Measurements from ENCODE around the gene CRP. TPM values are rescaled to one million over a fixed set of nuclear protein-coding genes. Genes with fewer than 3 reads are reported as not detected.

CRP gene
- total RNA-seq, 1 experiment from 2014 or later, result 0.68 TPM

DNA sequence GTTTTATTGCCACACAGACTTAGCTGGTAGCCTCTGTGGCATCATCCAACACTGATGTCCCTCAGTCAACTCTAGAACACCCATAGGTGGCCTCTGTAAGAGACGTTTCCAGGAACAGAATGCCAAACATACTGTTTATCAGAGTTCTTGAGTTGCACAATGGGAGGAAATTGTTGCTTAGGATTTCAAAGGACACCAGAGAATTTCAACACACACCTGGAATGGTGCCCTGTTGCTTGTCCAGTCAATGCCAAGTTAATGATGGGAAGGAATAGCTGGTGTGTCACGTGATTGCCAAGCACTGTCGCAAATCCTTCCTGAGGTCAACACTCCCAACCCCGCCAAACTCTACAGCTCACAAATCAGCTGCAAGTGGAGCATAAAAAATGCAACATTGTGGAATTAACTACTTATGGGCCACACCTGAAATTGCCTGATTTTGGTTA is 37.8 kb upstream of the CRP start (continued):
- TF ChIP-seq, protein P1, sequence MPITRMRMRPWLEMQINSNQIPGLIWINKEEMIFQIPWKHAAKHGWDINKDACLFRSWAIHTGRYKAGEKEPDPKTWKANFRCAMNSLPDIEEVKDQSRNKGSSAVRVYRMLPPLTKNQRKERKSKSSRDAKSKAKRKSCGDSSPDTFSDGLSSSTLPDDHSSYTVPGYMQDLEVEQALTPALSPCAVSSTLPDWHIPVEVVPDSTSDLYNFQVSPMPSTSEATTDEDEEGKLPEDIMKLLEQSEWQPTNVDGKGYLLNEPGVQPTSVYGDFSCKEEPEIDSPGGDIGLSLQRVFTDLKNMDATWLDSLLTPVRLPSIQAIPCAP (CRISPR knock-in tag; IDR thresholded peaks at IDR 0.05), result no peak
- TF ChIP-seq CREM (CRISPR knock-in tag; IDR thresholded peaks at IDR 0.05) (no peak), NFYB (CRISPR knock-in tag; conservative IDR thresholded peaks at IDR 0.05; ENCODE audit: low read depth) (no peak), ETV6 (CRISPR knock-in tag; IDR thresholded peaks at IDR 0.05) (no peak)

DNA sequence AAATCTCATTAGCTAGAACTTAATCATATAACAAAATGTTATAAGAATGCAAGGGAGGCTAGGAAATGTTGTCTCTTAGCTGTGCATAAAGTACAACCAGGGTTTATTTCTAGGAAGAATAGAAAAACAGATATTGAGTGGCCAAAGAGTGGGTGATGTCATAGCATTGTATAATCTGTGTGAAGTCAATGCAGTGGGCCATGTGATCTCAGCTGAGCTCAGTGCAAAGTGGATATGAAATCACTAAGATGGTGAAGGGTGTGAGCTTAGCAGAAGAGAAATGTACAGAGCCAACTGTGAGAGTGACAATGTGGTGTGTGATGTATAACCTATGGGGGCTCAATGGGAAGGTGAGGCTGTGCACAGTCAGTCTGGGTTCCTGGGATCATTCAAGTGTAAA is 36.6 kb upstream of the CRP start:
- no peak for TF ChIP-seq TCF7 (CRISPR knock-in tag; IDR thresholded peaks at IDR 0.05; ENCODE audit: low read depth)
- TF ChIP-seq, protein P2, sequence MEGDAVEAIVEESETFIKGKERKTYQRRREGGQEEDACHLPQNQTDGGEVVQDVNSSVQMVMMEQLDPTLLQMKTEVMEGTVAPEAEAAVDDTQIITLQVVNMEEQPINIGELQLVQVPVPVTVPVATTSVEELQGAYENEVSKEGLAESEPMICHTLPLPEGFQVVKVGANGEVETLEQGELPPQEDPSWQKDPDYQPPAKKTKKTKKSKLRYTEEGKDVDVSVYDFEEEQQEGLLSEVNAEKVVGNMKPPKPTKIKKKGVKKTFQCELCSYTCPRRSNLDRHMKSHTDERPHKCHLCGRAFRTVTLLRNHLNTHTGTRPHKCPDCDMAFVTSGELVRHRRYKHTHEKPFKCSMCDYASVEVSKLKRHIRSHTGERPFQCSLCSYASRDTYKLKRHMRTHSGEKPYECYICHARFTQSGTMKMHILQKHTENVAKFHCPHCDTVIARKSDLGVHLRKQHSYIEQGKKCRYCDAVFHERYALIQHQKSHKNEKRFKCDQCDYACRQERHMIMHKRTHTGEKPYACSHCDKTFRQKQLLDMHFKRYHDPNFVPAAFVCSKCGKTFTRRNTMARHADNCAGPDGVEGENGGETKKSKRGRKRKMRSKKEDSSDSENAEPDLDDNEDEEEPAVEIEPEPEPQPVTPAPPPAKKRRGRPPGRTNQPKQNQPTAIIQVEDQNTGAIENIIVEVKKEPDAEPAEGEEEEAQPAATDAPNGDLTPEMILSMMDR (IDR thresholded peaks at IDR 0.05), result no peak
- no peak for TF ChIP-seq FOXJ3 (CRISPR knock-in tag; IDR thresholded peaks at IDR 0.05; ENCODE audit: borderline replicate concordance)
- TF ChIP-seq IRF2 (CRISPR knock-in tag; IDR thresholded peaks at IDR 0.05; ENCODE audit: borderline replicate concordance, low read depth), result no peak
- no peaks in the 10 kb centered on the region for H3K27me3 Mint-ChIP-seq (ENCODE audit: low read depth)
- no peak overlapping the region for H3K4me3 Mint-ChIP-seq
- DNase-seq (ENCODE audit: low spot score) (no peak), ATAC-seq (no peak)
- ChIA-PET POLR2A (interaction anchor here (0.6 kb wide), 1 partner anchor 67 kb away, joined by 3 read pairs; no protein-coding TSS in a partner anchor), CTCF (no interaction called here)
- no peaks in the 10 kb centered on the region for H3K36me3 Mint-ChIP-seq
- H3K27ac Mint-ChIP-seq, result no peak overlapping the region
- H3K4me1 Mint-ChIP-seq, result no peaks in the 10 kb centered on the region
- no peaks in the 10 kb centered on the region for H3K9me3 Mint-ChIP-seq

DNA sequence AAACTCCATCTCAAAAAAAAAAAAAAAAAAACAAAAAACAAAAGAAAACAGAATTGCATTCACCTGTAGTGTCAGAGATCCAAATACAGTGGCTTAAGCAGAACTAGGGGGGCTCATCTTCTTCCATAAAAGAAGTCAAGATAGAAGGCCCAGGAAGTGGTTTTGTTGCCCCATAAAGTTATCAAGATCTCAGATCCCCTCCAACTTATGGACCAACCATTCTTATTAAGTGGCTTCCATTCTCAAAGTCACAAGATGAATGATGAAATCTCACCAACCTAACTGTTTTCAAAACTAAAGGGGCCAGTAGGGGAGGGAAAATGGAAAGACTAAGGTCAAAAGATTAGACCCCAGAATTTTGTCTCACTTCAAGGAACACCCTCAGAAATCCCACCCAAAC is 36.2 kb upstream of the CRP start:
- Mint-ChIP-seq H3K4me3 (no peak overlapping the region), H3K36me3 (no peaks in the 10 kb centered on the region), H3K27me3 (ENCODE audit: low read depth) (no peaks in the 10 kb centered on the region), H3K9me3 (no peaks in the 10 kb centered on the region), H3K4me1 (no peaks in the 10 kb centered on the region), H3K27ac (no peak overlapping the region)
- DNase-seq (ENCODE audit: low spot score) (no peak), ATAC-seq (no peak)
- CTCF ChIA-PET, result no interaction called here
- POLR2A ChIA-PET, result interaction anchor here (0.6 kb wide), 1 partner anchor 67 kb away, joined by 3 read pairs; no protein-coding TSS in a partner anchor
- TF ChIP-seq FOXK1 (CRISPR knock-in tag; IDR thresholded peaks at IDR 0.05) (no peak), JUN (CRISPR knock-in tag; IDR thresholded peaks at IDR 0.05) (no peak), NFYB (CRISPR knock-in tag; conservative IDR thresholded peaks at IDR 0.05; ENCODE audit: low read depth) (no peak), ZNF671 (CRISPR knock-in tag; IDR thresholded peaks at IDR 0.05) (no peak), NR3C1 (CRISPR knock-in tag; conservative IDR thresholded peaks at IDR 0.05; ENCODE audit: low read depth) (no peak)
- TF ChIP-seq, protein P3, sequence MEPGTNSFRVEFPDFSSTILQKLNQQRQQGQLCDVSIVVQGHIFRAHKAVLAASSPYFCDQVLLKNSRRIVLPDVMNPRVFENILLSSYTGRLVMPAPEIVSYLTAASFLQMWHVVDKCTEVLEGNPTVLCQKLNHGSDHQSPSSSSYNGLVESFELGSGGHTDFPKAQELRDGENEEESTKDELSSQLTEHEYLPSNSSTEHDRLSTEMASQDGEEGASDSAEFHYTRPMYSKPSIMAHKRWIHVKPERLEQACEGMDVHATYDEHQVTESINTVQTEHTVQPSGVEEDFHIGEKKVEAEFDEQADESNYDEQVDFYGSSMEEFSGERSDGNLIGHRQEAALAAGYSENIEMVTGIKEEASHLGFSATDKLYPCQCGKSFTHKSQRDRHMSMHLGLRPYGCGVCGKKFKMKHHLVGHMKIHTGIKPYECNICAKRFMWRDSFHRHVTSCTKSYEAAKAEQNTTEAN (CRISPR knock-in tag; IDR thresholded peaks at IDR 0.05), result no peak

DNA sequence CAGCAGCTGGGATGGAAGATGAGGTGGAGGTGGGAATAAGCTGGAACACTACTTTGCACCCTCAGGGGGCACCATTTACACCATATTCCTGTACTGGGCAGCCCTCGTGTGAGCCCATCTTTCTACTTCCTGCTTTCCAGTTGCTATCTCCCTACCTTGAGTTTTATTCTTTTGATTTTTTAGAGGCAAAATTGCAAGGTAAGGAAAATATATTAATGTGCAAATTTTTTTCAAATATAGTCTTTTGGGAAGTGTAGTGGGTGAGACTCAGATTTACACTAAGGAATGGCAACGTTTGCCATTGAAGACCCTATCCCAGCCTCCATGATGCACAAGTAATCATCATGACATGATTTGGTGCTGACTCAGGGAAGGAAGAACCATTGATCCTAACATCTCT is 35.2 kb upstream of the CRP start:
- Mint-ChIP-seq H3K4me3 (no peak overlapping the region), H3K9me3 (no peaks in the 10 kb centered on the region), H3K36me3 (no peaks in the 10 kb centered on the region), H3K27me3 (ENCODE audit: low read depth) (no peaks in the 10 kb centered on the region), H3K27ac (no peak overlapping the region), H3K4me1 (no peaks in the 10 kb centered on the region)
- ATAC-seq, result no peak
- CTCF ChIA-PET, result no interaction called here
- no peak for DNase-seq (ENCODE audit: low spot score)
- POLR2A ChIA-PET, result no interaction called here
- TF ChIP-seq HMGA2 (CRISPR knock-in tag; IDR thresholded peaks at IDR 0.05) (no peak), ZNF416 (CRISPR knock-in tag; IDR thresholded peaks at IDR 0.05) (no peak), TEAD4 (CRISPR knock-in tag; IDR thresholded peaks at IDR 0.05) (no peak), ATF1 (CRISPR knock-in tag; IDR thresholded peaks at IDR 0.05) (no peak), NFYB (CRISPR knock-in tag; conservative IDR thresholded peaks at IDR 0.05; ENCODE audit: low read depth) (no peak)
- TF ChIP-seq, protein P4, sequence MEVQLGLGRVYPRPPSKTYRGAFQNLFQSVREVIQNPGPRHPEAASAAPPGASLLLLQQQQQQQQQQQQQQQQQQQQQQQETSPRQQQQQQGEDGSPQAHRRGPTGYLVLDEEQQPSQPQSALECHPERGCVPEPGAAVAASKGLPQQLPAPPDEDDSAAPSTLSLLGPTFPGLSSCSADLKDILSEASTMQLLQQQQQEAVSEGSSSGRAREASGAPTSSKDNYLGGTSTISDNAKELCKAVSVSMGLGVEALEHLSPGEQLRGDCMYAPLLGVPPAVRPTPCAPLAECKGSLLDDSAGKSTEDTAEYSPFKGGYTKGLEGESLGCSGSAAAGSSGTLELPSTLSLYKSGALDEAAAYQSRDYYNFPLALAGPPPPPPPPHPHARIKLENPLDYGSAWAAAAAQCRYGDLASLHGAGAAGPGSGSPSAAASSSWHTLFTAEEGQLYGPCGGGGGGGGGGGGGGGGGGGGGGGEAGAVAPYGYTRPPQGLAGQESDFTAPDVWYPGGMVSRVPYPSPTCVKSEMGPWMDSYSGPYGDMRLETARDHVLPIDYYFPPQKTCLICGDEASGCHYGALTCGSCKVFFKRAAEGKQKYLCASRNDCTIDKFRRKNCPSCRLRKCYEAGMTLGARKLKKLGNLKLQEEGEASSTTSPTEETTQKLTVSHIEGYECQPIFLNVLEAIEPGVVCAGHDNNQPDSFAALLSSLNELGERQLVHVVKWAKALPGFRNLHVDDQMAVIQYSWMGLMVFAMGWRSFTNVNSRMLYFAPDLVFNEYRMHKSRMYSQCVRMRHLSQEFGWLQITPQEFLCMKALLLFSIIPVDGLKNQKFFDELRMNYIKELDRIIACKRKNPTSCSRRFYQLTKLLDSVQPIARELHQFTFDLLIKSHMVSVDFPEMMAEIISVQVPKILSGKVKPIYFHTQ (CRISPR knock-in tag; IDR thresholded peaks at IDR 0.05), result no peak
- TF ChIP-seq, protein P1 (CRISPR knock-in tag; IDR thresholded peaks at IDR 0.05), result no peak
- TF ChIP-seq, protein P5, sequence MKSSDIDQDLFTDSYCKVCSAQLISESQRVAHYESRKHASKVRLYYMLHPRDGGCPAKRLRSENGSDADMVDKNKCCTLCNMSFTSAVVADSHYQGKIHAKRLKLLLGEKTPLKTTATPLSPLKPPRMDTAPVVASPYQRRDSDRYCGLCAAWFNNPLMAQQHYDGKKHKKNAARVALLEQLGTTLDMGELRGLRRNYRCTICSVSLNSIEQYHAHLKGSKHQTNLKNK (CRISPR knock-in tag; IDR thresholded peaks at IDR 0.05), result no peak
- TF ChIP-seq, protein P6, sequence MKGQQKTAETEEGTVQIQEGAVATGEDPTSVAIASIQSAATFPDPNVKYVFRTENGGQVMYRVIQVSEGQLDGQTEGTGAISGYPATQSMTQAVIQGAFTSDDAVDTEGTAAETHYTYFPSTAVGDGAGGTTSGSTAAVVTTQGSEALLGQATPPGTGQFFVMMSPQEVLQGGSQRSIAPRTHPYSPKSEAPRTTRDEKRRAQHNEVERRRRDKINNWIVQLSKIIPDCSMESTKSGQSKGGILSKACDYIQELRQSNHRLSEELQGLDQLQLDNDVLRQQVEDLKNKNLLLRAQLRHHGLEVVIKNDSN (CRISPR knock-in tag; IDR thresholded peaks at IDR 0.05), result no peak
- TF ChIP-seq, protein P7, sequence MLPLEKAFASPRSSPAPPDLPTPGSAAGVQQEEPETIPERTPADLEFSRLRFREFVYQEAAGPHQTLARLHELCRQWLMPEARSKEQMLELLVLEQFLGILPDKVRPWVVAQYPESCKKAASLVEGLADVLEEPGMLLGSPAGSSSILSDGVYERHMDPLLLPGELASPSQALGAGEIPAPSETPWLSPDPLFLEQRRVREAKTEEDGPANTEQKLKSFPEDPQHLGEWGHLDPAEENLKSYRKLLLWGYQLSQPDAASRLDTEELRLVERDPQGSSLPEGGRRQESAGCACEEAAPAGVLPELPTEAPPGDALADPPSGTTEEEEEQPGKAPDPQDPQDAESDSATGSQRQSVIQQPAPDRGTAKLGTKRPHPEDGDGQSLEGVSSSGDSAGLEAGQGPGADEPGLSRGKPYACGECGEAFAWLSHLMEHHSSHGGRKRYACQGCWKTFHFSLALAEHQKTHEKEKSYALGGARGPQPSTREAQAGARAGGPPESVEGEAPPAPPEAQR (CRISPR knock-in tag; IDR thresholded peaks at IDR 0.05), result no peak
